IgD-negative memory B cell (primary cell): Measurements from ENCODE around the gene ARHGEF2. TPM values are rescaled to one million over a fixed set of nuclear protein-coding genes. Genes with fewer than 3 reads are reported as not detected.

Experiments
- H3K27ac Mint-ChIP-seq, 3 donors: one replicate each; pipeline ENCODE4 v1.8.0; 2020 to 2022; ENCODE audit warnings: mild to moderate bottlenecking in 3 of 3, mixed read lengths in 3 of 3, moderate library complexity in 1 of 3
- H3K27me3 Mint-ChIP-seq: one replicate; pipeline ENCODE4 v1.8.0; 2021; ENCODE audit warnings: mixed read lengths
- H3K36me3 Mint-ChIP-seq: one replicate; pipeline ENCODE4 v1.8.0; 2020; ENCODE audit warnings: mild to moderate bottlenecking, mixed read lengths
- H3K4me1 Mint-ChIP-seq, 3 donors: one replicate each; pipeline ENCODE4 v1.8.0; 2020 to 2022; ENCODE audit warnings: mixed read lengths in 3 of 3, mild to moderate bottlenecking in 1 of 3
- H3K4me3 Mint-ChIP-seq, 4 donors: one replicate each; pipeline ENCODE4 v1.8.0; 2020 to 2022; ENCODE audit warnings: mild to moderate bottlenecking in 4 of 4, mixed read lengths in 4 of 4, moderate library complexity in 3 of 4
- H3K9me3 Mint-ChIP-seq, 3 donors: one replicate each; pipeline ENCODE4 v1.8.0; 2020 to 2021; ENCODE audit warnings: mixed read lengths in 3 of 3, mild to moderate bottlenecking in 1 of 3
- polyA plus RNA-seq: library from polyadenylated mRNA; unstranded; fragments of 300-500 nt; fragmentation: Illumina TruSeq; gene quantifications from one replicate; pipeline ENCODE4 v1.2.3, GENCODE V29; 2021

ARHGEF2 gene
- polyA plus RNA-seq, 1 donor from 2014 or later, result 43.9 TPM

- H3K4me3 Mint-ChIP-seq, result no peak overlapping the region
- H3K27ac Mint-ChIP-seq, result peak overlapping the region in 2 of 3 donors; percentile 39 to 63
- no peaks in the 10 kb centered on the region for H3K9me3 Mint-ChIP-seq
- no peaks in the 10 kb centered on the region for H3K27me3 Mint-ChIP-seq
- peaks cover 0 to 10% (median 2%) of the 10 kb centered on the region in 3 donors for H3K4me1 Mint-ChIP-seq
- peaks cover 8% of the 10 kb centered on the region for H3K36me3 Mint-ChIP-seq
Measured at GRCh38 chr1:155904261-155904660, 74.1 kb downstream of the ARHGEF2 start.

GRCh38 chr1:155900161-155900560 is 78.2 kb downstream of the ARHGEF2 start:
- no peak overlapping the region for H3K4me3 Mint-ChIP-seq
- no peaks in the 10 kb centered on the region for H3K27me3 Mint-ChIP-seq
- peaks cover 0 to 10% (median 1%) of the 10 kb centered on the region in 3 donors for H3K4me1 Mint-ChIP-seq
- H3K9me3 Mint-ChIP-seq, result no peaks in the 10 kb centered on the region
- peaks cover 6% of the 10 kb centered on the region for H3K36me3 Mint-ChIP-seq
- H3K27ac Mint-ChIP-seq, result no peak overlapping the region

GRCh38 chr1:155899683-155900082 is 78.7 kb downstream of the ARHGEF2 start:
- Mint-ChIP-seq H3K9me3 (no peaks in the 10 kb centered on the region), H3K4me1 (peaks cover 0 to 10% (median 1%) of the 10 kb centered on the region in 3 donors), H3K27me3 (no peaks in the 10 kb centered on the region), H3K27ac (no peak overlapping the region), H3K36me3 (peaks cover 4% of the 10 kb centered on the region), H3K4me3 (no peak overlapping the region)

GRCh38 chr1:155898888-155899287 is 79.5 kb downstream of the ARHGEF2 start:
- H3K36me3 Mint-ChIP-seq, result peaks cover 2% of the 10 kb centered on the region
- H3K27me3 Mint-ChIP-seq, result no peaks in the 10 kb centered on the region
- H3K9me3 Mint-ChIP-seq, result no peaks in the 10 kb centered on the region
- peaks cover 0 to 6% (median 1%) of the 10 kb centered on the region in 3 donors for H3K4me1 Mint-ChIP-seq
- no peak overlapping the region for H3K27ac Mint-ChIP-seq
- no peak overlapping the region for H3K4me3 Mint-ChIP-seq

GRCh38 chr1:155897746-155898145 is 80.6 kb downstream of the ARHGEF2 start:
- H3K27ac Mint-ChIP-seq, result peak overlapping the region in 1 of 3 donors; percentile 57
- H3K36me3 Mint-ChIP-seq, result no peaks in the 10 kb centered on the region
- no peaks in the 10 kb centered on the region for H3K9me3 Mint-ChIP-seq
- peaks cover 0 to 6% (median 1%) of the 10 kb centered on the region in 3 donors for H3K4me1 Mint-ChIP-seq
- H3K27me3 Mint-ChIP-seq, result no peaks in the 10 kb centered on the region
- no peak overlapping the region for H3K4me3 Mint-ChIP-seq

Other genes with a start within 250 kb of the ARHGEF2 start
- gene GON4L, start 121.3 kb downstream of the ARHGEF2 start, polyA plus RNA-seq, result 37.7 TPM
- gene SYT11, start 119.0 kb downstream of the ARHGEF2 start, polyA plus RNA-seq, result 4.9 TPM
- gene RIT1, start 67.2 kb downstream of the ARHGEF2 start, polyA plus RNA-seq, result 12.7 TPM
- gene KHDC4, start 44.1 kb downstream of the ARHGEF2 start, polyA plus RNA-seq, result 8.0 TPM
- gene RXFP4, start 36.9 kb downstream of the ARHGEF2 start, polyA plus RNA-seq, result 0.78 TPM
- gene SSR2, start 42.4 kb upstream of the ARHGEF2 start, polyA plus RNA-seq, result 257 TPM
- 7.6 TPM for gene UBQLN4, start 75.3 kb upstream of the ARHGEF2 start, polyA plus RNA-seq
- 159 TPM for gene LAMTOR2, start 76.2 kb upstream of the ARHGEF2 start, polyA plus RNA-seq
- gene RAB25, start 82.6 kb upstream of the ARHGEF2 start, polyA plus RNA-seq, result 2.9 TPM
- gene MEX3A, start 103.9 kb upstream of the ARHGEF2 start, polyA plus RNA-seq, result 0.05 TPM
- 5.7 TPM for gene LMNA, start 136.2 kb upstream of the ARHGEF2 start, polyA plus RNA-seq
- 11.0 TPM for gene SEMA4A, start 175.0 kb upstream of the ARHGEF2 start, polyA plus RNA-seq
- gene SLC25A44, start 215.6 kb upstream of the ARHGEF2 start, polyA plus RNA-seq, result 16.6 TPM
- gene PMF1, start 234.5 kb upstream of the ARHGEF2 start, polyA plus RNA-seq, result 87.0 TPM